Measurements from ENCODE around the gene FBXW11.

DNA sequence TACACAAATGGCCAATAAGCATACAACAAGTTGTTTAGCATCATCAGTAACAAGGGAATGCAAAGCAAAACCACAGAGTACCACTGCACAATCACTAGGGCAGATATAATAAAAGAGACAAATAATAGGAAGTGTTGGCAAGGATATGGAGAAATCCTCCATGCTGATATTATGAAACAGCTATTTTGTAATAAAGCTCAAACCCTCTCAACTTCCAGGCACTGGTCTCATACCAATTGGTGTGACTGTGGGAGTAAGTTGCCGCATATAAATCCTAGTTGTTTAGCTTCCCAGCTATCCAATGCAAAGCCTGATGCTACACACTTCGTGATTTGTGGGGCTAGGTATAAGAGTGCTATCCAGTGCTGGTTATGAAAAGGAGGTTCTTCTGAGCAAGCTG, 132.2 kb downstream of the FBXW11 start:
- TF ChIP-seq, protein P1, sequence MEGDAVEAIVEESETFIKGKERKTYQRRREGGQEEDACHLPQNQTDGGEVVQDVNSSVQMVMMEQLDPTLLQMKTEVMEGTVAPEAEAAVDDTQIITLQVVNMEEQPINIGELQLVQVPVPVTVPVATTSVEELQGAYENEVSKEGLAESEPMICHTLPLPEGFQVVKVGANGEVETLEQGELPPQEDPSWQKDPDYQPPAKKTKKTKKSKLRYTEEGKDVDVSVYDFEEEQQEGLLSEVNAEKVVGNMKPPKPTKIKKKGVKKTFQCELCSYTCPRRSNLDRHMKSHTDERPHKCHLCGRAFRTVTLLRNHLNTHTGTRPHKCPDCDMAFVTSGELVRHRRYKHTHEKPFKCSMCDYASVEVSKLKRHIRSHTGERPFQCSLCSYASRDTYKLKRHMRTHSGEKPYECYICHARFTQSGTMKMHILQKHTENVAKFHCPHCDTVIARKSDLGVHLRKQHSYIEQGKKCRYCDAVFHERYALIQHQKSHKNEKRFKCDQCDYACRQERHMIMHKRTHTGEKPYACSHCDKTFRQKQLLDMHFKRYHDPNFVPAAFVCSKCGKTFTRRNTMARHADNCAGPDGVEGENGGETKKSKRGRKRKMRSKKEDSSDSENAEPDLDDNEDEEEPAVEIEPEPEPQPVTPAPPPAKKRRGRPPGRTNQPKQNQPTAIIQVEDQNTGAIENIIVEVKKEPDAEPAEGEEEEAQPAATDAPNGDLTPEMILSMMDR (conservative IDR thresholded peaks at IDR 0.05) = no peak
- no peak for TF ChIP-seq EZH2 (IDR thresholded peaks at IDR 0.05; ENCODE audit: low read depth)
